GM12892 (cell line): Measurements from ENCODE around the gene PHYKPL.
A peak's percentile ranks its signal among the peaks of the same experiment; 100 is the strongest.

Experiments used
- DNase-seq: peaks from one replicate; pipeline ENCODE4 v3.0.0; 2011; ENCODE audit not compliant: insufficient read length
- FAIRE-seq: peaks from 2 replicates; lab custom pipeline; 2011; peaks lifted over from hg19 to GRCh38; lab: Jason Lieb, UNC
- POLR2A ChIP-seq: IDR thresholded peaks from 2 replicates; pipeline ENCODE4 v1.6.1; 2011; ENCODE audit warnings: low read depth, low read length, control low read depth
- POLR2AphosphoS5 ChIP-seq: IDR thresholded peaks from 2 replicates; pipeline ENCODE4 v1.6.1; 2011; ENCODE audit warnings: low read depth, low read length, control low read depth
- TAF1 ChIP-seq: IDR thresholded peaks from 2 replicates; pipeline ENCODE4 v1.6.1; 2011; ENCODE audit warnings: low read depth, mild to moderate bottlenecking, control low read depth, low read length, borderline replicate concordance

PHYKPL gene

DNA sequence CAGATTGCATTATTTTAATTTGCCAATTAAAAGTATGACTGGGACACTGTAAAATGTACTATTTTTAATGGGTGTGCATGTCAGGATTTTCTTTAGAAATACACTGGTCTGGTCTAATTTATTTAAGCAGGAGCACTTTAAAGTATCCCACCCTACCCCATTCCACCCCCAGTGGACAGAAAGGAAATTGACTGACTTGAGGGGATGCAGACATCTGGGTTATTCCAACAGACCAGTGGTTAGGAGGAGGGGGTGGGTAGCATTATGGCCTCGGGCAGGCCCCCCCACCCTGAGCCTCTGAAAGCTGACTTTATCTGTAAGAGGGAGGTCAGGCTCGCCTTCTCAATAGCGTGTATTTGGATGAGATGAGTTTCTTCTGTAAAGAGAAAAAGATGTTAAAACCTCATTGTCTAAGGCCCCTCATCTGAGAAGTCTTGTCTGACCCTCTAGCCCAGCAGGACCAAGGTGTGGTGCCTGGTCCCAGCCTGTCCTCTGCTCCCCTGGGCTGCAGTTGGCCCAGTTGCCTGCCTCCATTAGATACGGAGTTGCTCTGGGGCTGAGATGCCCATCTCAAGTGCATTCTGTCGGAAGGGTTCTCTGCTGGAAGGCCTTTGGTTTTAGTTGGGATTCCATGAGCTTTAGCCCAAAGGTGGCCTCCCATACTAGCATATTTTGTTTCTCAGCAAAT, 23.9 kb downstream of the PHYKPL start:
- DNase-seq (no peak), FAIRE-seq (no peak)
- TF ChIP-seq POLR2AphosphoS5 (no peak), POLR2A (peak; percentile 50; the same call in 1 of the 2 replicates)

DNA sequence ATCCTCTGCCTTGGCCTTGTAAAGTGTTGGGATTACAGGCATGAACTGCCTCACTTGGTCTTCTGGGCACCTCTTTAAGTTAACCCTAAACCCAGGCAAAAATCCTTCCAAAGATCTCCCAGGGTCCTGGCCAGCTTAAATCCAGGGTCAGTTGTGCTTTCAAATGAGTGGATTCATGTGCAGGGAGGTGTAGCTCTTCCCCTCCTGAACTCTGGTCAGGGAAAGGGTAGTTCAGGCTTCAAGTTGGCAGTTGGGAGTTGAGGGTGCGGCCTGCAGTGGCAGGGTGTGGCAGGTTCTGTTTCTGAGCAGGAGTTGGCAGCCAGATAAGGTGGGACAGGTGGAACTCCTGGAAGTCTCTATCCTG, 24.7 kb downstream of the PHYKPL start:
- no peak for TF ChIP-seq TAF1
- TF ChIP-seq POLR2A = peak; percentile 43; the same call in 1 of the 2 replicates
- TF ChIP-seq POLR2AphosphoS5 = peak; percentile 64
- no peak for FAIRE-seq
- no peak for DNase-seq

DNA sequence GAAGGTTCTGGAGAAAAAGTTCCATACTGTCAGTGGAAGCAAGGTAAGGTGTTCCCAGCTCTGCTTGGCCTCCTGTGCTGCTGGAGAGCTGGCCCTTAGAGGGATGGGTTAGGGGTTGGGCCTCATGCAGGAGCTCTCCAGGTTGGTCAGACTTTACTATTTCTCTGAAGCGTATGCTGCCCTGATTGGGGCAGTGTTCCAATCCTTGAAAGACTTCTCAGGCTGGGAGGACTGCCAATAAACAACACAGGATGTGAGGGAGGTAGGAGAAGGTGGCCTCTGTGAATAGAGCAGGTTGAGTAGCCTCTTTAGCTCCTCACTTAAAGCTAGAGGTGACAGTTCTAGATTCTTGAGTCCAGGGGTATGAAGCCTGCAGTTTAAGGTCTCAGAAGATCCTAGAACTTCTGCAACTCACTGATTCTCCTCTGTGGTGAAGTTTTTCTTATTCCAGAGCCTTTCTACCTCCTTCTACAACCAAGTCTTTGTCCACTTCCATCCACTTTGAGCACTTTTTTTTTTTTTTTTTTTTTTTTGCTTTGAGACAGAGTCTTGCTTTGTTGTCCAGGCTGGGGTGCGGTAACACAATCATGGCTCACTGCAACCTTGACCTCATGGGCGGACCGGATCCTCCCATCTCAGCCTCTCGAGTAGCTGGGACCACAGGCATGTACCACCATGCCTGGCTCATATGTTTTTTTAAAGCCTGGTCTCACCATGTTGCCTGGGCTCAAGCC, 25.3 kb downstream of the PHYKPL start:
- DNase-seq (no peak), FAIRE-seq (no peak)

DNA sequence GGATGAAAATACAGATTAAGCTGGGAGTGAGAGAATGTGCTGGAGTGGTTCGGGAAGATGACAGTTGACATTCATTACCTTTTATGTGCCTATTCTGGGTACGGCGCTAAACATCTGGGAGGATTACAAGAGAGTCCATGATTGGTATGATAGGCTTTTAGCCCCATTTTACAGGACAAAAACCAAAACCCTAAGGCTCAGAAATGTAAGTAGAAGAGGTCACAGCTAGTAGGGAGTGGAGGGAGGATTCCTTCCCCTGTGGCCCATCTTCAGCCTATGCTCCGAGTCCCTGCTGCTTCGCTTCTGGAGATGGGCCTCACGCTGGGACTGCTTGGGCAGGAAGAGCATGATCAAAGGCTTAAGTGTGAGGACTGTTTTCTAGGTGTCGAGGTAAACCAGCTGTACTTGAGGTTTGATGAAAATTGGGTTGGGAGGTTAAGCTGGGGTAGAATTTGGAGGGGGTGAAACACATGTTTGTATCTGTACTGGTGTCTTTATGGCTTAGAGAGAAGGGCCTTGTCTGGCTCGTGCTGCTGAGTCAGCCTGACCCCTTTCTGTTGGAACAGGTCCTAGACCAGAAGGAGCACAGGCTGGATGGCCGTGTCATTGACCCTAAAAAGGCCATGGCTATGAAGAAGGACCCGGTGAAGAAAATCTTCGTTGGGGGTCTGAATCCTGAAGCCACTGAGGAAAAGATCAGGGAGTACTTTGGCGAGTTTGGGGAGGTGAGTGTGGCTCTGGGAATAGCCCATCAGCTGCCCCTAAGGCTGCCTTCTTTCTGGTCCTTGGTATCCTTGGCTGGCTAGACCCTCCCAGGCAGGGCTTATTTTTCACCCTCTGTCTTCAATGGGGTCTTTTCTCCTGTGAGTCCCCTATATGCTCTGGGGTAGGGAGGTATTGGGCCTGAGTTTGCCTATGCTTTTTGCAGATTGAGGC, 26.2 kb downstream of the PHYKPL start:
- no peak for DNase-seq
- no peak for FAIRE-seq
- TF ChIP-seq POLR2A (no peak; the same call in 1 of the 2 replicates), POLR2AphosphoS5 (peak; percentile 22; the same call in 1 of the 2 replicates)

More for the DNA sequence above, 25.3 kb downstream of the PHYKPL start:
- TF ChIP-seq TAF1 (no peak), POLR2A (no peak), POLR2AphosphoS5 (no peak)

DNA sequence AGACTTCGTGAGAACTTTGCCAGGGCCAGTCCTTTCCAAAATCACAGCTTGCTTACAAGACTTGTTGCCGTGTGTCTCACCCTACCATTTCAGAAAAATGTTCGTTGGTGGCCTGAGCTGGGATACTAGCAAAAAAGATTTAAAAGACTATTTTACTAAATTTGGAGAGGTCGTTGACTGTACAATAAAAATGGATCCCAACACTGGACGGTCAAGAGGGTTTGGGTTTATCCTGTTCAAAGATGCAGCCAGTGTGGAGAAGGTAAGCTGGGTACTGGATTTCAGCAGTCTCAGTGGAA, 26.9 kb downstream of the PHYKPL start:
- no peak for DNase-seq
- FAIRE-seq = no peak
- no peak for TF ChIP-seq TAF1
- no peak for TF ChIP-seq POLR2A
- no peak for TF ChIP-seq POLR2AphosphoS5

DNA sequence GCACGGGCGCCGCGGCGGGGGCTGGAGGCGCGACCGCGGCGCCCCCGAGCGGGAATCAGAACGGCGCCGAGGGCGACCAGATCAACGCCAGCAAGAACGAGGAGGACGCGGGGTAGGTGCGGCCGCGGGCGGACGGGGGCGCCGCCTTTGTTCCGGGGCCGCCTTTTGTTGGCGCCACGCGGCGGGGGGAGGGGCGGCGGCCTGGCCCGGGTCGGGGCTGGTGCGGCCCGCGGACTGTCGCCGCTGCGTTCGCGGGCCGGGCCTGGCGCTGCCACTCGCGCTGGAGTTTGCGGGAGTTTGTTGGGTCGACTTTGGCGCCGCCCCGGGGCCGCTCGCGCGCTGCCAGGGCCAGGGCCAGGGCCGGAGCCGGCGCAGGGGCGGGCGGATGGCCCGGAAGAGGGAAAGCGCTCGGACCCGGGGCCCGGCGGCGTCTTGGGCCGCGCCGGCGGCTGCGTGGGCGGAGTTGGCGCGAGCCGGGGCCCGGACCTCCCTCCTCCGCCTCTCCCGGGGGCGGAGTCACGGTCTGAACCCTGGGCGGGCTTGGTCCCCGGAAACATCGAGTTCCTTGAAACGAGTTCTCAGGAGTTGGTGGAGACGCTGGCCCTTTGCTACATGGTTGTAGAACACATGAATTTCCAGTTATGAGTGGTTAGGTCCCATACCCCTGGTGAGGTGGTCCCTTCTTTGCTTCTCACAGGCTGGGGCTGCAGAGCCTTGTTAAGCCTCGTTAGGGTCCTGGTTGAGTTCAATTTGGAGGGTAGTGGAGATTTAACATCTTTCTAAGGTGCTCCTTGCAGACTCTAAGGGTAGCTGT, 27.5 kb downstream of the PHYKPL start:
- TF ChIP-seq POLR2AphosphoS5 (no peak), POLR2A (no peak), TAF1 (no peak)
- DNase-seq (peak; percentile 89), FAIRE-seq (no peak)

DNA sequence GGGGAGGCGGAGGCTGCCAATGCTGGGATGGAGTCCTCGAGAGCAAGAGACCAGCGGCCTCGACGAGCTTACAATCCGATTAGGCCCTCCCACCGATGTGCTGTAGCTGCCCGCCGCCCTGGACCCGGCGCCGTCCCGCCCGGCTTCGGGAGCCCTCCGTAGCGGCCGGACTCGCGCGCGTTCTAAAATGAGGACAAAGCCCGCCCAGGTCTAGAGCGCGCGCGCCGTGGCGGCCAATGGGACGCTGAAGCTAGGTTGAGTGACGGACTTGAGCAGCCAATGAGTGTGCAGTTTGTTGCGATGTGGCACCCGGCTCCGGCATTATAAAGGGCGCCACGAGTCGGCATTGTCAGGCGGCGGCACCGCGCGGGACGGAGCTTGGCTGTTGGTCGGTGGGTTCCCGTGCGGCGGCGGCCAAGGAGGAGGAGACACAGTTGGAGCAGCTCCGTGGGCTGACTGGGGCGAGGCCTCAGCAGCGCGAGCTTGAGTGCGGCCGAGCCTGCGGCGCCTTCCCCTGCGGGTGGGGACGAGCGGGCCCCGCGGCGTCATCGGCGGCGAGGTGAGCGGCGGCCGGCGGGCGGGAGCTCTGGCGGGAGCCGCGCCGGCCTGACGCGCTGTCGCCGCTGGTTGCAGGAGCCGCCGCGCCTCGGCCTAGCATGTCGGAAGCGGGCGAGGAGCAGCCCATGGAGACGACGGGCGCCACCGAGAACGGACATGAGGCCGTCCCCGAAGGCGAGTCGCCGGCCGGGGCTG, 28.2 kb downstream of the PHYKPL start, which contains the start of gene HNRNPAB:
Gene HNRNPAB (plus strand): TSS at position 352 of the 753 bp plus-strand sequence. CDS start 305 bp downstream, at position 657.
- FAIRE-seq = peak; percentile 95
- peak; percentile 95 for DNase-seq
- TF ChIP-seq POLR2A = peak; percentile 100
- peak; percentile 100 for TF ChIP-seq POLR2AphosphoS5
- peak; percentile 92 for TF ChIP-seq TAF1

DNA sequence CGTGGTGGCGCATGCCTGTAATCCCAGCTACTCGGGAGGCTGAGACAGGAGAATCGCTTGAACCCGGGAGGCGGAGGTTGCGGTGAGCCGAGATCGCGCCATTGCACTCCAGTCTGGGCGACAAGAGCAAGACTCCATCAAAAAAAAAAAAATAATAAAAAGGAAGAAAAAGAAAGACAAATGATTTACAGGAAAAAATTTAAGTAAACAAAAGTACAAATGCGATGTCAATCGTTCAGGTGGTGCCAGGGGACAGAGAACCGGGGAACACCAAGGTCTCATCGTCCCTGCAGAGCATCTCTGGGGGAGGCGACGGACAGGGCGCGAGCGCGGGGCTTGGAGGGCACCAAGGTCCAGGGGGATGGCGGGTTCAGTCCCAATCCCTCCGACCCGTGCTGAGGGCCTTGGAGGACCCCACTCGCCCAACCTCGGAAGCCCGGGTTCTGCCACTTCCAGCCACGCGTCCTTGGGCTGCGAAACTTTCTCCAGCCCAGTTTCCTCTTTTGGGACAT, 28.9 kb downstream of the PHYKPL start:
- TF ChIP-seq POLR2AphosphoS5 (no peak), POLR2A (no peak), TAF1 (no peak)
- DNase-seq (no peak), FAIRE-seq (no peak)

DNA sequence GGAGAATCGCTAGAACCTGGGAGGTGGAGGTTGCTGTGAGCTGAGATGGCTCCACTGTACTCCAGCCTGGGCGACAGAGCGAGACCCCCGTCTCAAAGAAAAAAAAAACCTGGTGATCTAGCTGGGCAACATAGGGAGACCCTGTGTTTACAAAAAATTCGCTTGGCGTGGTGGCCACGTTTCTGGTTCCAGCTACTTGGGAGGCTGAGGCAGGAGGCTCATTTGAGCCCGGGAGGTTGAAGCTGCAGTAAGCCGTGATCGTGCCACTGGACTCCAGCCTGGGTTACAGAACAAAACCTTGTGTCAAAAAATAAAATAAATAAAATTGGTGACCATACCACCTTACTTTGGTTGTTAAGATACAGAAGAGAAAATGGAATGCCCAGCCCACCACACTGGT, 30.1 kb downstream of the PHYKPL start:
- TF ChIP-seq POLR2AphosphoS5 (no peak), POLR2A (no peak), TAF1 (no peak)
- no peak for DNase-seq
- FAIRE-seq = no peak

DNA sequence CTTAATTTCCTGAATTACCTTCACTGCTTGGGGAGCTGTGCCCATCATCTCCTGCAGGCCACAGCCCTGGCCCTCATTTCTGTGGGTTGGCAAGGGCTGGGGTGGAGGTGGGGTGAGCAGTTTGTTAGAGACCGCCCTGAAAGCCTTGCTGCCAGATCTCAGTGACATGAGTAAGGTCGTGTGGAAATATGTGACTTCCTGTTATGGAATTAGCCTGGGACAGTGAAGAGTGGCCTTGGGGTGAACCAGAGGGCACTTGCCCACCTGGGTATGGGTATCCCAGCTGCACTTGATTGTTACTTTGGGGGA, 30.7 kb downstream of the PHYKPL start:
- DNase-seq (no peak), FAIRE-seq (no peak)
- TF ChIP-seq POLR2AphosphoS5 = no peak
- no peak for TF ChIP-seq POLR2A
- TF ChIP-seq TAF1 = no peak
